Aorta (tissue), 5 donors: Measurements from ENCODE around the gene DMPK. TPM values are rescaled to one million over a fixed set of nuclear protein-coding genes. Genes with fewer than 3 reads are reported as not detected.

Source experiments
- ATAC-seq: fragments of 200-7000 bp; cut with Tn5 transposase; one replicate; pipeline ENCODE4 v1.9.1; 2022; ENCODE audit warnings: moderate library complexity; ENCODE audit not compliant: low FRiP score
- DNase-seq, 2 donors: peaks; one replicate each; pipeline ENCODE4 v3.0.0-alpha.2; 2020
- H3K27ac ChIP-seq, 2 donors: one replicate each; pipeline ENCODE4 v1.5.1; 2013; ENCODE audit warnings: low read length in 2 of 2, mild to moderate bottlenecking in 2 of 2, moderate library complexity in 2 of 2, control low read depth in 1 of 2, inconsistent platforms in 1 of 2, low read depth in 1 of 2
- H3K27me3 ChIP-seq, 2 donors: one replicate each; pipeline ENCODE4 v1.6.1; 2013; ENCODE audit warnings: control low read depth in 1 of 2, low read length in 1 of 2, mild to moderate bottlenecking in 1 of 2, moderate library complexity in 1 of 2; ENCODE audit not compliant: insufficient read depth in 2 of 2, control insufficient read depth in 1 of 2
- H3K36me3 ChIP-seq, 2 donors: one replicate each; pipeline ENCODE4 v1.6.1; 2013; ENCODE audit warnings: control low read depth in 1 of 2, low read length in 1 of 2, mild to moderate bottlenecking in 1 of 2; ENCODE audit not compliant: insufficient read depth in 2 of 2, control insufficient read depth in 1 of 2
- H3K4me1 ChIP-seq, 2 donors: one replicate each; pipeline ENCODE4 v1.6.1; 2013; ENCODE audit warnings: low read length in 2 of 2, control low read depth in 1 of 2, mild to moderate bottlenecking in 1 of 2, moderate library complexity in 1 of 2; ENCODE audit not compliant: insufficient read depth in 2 of 2, control insufficient read depth in 1 of 2
- H3K4me3 ChIP-seq, 2 donors: one replicate each; pipeline ENCODE4 v1.5.1; 2013; ENCODE audit warnings: low read length in 2 of 2, control low read depth in 1 of 2, mild to moderate bottlenecking in 1 of 2
- H3K9me3 ChIP-seq: one replicate; pipeline ENCODE4 v1.6.1; 2013; ENCODE audit warnings: mild to moderate bottlenecking, low read length; ENCODE audit not compliant: control insufficient read depth
- WGBS, 2 donors: extraction: QIAGEN DNeasy Blood & Tissue Kit; methylation state at CpG; one replicate each; pipeline ENCODE4 v1.1.7; 2013; 5-methylcytosine and 5-hydroxymethylcytosine counted together
- intact Hi-C, 2 donors: fragments of 100-400 bp; cut with DNase I; formaldehyde crosslinking; loops; one replicate each; pipeline versions ENCODE4 v1.14.2 to v1.15.0; 2022
- polyA plus RNA-seq, 2 donors: library from polyadenylated mRNA; stranded (reverse); fragments of 200-250 nt; gene quantifications; one replicate each; pipeline ENCODE4 v1.2.3, GENCODE V29; 2013
- total RNA-seq, 2 donors: library from RNA; stranded (reverse); fragmentation: NEBNext Ultra II Directional; extraction: Animal tissue kit (Norgen Biotek cat#: 25700); gene quantifications; one replicate each; pipeline ENCODE4 v1.2.1, GENCODE V29; 2021
- donor health status: healthy with polysubstance abuse.
- donor health status: Bipolar disorder and iron deficiency.
- donor health status: DM: no; HTN: no; CAD: no.
- donor health status: DM: no; HTN: no; CAD: no.
- donor health status: DM: yes; HTN: yes; CAD: no.

DMPK gene
- total and polyA plus RNA-seq, 4 donors: 139 to 408 (median 185) TPM

DNA sequence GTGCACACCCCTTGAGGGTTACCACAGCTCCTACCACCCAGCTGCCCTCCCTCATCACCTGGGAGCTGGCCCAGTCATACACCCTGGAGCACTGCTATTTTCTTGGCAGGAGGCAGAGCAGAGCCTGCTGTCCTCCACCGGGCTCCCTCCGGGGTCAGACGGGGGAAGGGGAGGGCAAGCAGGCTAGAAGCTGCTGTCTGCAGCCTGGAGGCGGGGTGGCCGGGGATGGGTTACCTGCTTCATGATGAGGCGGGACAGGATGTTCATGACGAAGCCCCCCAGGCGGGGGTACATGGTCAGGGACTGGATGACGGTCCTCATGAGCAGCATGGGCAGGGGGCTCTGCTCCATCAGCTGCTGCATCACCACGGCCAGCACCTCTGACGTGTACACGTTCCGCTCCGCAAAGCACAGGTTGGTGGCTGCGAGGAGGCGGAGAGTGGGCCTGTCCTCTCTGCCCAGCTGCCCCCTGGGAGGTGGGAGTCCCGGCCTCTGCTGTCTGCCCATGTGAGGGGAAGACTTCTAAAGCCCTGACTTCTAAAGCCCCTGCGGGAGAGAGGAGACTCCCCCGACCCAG lies 35.5 kb upstream of the DMPK start:
- WGBS, 2 donors: 75 to 78% methylated on average over 19 of the region's 19 CpGs

DNA sequence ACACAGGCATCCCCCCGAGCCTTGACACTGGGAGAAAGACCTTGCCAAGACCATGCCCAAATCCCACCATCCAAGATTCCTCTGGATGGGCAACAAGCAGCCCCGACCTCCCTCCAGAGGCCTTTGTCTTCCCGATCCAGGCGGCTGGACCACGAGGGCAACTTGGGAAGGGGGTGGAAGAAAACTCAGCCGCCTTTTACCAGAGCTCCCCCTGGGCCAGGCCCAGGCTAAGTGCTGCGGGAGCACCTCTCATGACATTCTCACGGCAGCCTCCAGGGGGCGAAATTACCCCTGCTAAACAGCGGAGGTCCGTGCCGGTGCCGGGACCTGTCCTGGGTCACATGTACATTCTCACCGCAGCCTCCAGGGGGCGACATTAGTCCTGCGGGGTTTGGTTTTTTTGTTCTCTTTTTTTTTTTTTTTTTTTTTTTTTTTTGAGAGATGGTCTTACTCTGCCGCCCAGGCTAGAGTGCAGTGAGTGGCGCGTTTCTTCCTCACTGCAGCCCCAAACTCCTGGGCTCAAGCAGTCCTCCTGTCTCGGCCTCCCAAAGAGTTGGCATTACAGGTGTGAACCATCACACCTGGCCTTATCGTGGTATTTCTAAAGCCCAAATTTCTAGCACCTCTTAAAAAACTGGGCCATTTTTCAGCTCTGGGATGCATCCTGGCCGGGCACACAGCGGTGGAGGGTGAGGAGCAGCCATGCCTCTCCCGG lies 34.9 kb upstream of the DMPK start:
- intact Hi-C loops: loop anchor here in 1 of 2 donors (5.0 kb wide), 1 partner anchor 65 kb away; no protein-coding TSS in a partner anchor
- WGBS, 2 donors: 24 to 26% methylated on average over 24 of the region's 24 CpGs

More for the DNA sequence above, 35.5 kb upstream of the DMPK start:
- no peaks in the 10 kb centered on the region for H3K4me1 ChIP-seq
- peaks cover 0 to 1% of the 10 kb centered on the region in 2 donors for H3K36me3 ChIP-seq
- H3K4me3 ChIP-seq: no peak overlapping the region
- ATAC-seq: no peak
- intact Hi-C loops: loop anchor here in 1 of 2 donors (5.0 kb wide), 1 partner anchor 64 kb away; no protein-coding TSS in a partner anchor
- no peaks in the 10 kb centered on the region for H3K27me3 ChIP-seq
- no peak overlapping the region for H3K27ac ChIP-seq
- no peak for DNase-seq
- H3K9me3 ChIP-seq: no peaks in the 10 kb centered on the region

DNA sequence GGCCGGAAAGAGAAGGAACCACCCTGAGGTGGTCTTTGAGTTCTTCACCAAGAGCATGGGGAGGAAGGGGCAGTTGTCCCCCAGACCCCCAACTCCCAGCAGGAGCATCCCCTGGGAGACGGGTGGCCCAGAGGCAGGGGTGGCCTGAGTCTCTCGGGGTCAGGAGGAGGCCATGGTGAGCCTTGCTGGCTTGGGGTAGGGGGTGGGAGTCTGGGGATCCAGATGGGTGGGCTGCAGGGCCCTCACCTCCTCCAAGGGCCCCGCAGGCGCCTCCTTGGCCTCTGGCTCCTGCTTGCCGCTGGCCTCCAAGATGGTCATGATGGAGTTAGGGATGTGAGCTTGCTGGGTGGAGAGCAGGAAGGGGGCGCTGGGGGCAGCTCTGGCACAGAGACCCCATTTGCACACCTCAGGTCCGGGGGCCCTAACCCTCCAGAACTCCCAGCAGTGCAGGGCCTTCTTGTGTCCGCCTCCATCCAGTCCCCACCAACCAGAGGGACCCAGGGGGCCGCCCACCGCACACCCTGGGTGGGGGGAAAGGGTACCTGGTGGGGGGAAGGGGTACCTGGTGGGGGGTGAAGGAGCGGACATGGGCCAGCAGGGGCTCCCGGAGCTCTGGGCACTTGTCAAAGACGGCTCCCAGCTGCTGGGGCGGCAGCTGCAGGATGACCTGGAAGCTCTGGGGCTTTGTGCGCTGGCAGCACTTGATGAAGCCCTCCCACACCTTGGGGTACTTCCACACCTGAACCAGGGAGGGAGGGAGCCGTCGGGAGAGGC lies 34.1 kb upstream of the DMPK start:
- Histone ChIP-seq H3K9me3 (no peaks in the 10 kb centered on the region), H3K36me3 (no peaks in the 10 kb centered on the region), H3K4me3 (no peak overlapping the region), H3K4me1 (no peaks in the 10 kb centered on the region), H3K27ac (no peak overlapping the region), H3K27me3 (no peaks in the 10 kb centered on the region)
- ATAC-seq: no peak
- 73 to 74% methylated on average over 15 to 18 of the region's 18 CpGs for WGBS, 2 donors
- intact Hi-C loops: loop anchor here in 1 of 2 donors (5.0 kb wide), 1 partner anchor 66 kb away; no protein-coding TSS in a partner anchor
- no peak for DNase-seq

More for the DNA sequence above, 34.9 kb upstream of the DMPK start:
- ATAC-seq (peak; percentile 92), DNase-seq (peak; percentile 96 to 98)
- Histone ChIP-seq H3K27me3 (no peaks in the 10 kb centered on the region), H3K9me3 (no peaks in the 10 kb centered on the region), H3K4me1 (no peaks in the 10 kb centered on the region), H3K36me3 (no peaks in the 10 kb centered on the region), H3K4me3 (no peak overlapping the region), H3K27ac (no peak overlapping the region)

DNA sequence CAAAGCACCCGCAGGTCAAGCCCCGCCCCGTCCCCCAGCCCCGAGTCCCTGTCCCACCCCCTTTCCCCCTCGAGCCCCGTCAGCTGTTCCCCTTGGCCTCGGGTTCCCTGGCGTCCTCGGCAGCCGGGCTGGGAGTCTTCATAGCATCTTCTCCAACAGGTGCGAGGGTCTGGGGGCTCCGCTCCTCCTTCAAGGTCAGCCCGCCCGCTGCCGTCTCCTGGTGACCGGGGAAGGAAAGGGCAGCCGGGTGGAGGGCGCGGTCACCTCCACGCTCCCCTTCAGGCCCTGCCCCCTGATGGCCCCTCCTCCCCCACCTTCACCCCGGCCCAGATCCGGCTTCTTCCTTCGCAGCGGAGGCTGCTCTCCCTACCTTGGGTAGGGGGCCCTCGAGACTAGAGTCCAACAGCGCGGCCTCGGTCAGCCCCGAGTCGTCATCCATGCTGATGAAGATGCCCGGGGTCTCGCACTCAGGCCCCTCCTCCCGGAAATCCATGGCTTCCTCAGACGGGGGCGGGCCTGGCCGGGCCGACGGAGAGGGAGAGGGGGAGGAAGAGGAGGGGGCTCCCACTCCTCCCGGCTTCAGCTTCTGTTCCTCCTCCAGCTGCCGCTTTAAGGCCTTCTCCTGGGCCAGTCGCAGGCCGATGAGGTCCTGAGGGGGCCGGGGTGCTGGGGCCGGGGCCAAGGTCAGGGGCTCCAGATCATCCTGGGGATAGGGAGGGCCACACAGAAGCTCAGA lies 33.4 kb upstream of the DMPK start:
- ATAC-seq: peak; percentile 11
- Histone ChIP-seq H3K4me3 (peak overlapping the region; percentile 29 to 40), H3K27me3 (no peaks in the 10 kb centered on the region), H3K4me1 (no peaks in the 10 kb centered on the region), H3K9me3 (no peaks in the 10 kb centered on the region), H3K27ac (no peak overlapping the region), H3K36me3 (no peaks in the 10 kb centered on the region)
- DNase-seq: no peak
- intact Hi-C loops: loop anchor here in 1 of 2 donors (5.0 kb wide), 1 partner anchor 67 kb away; no protein-coding TSS in a partner anchor
- WGBS, 2 donors: 7 to 9% methylated on average over 34 to 44 of the region's 44 CpGs

DNA sequence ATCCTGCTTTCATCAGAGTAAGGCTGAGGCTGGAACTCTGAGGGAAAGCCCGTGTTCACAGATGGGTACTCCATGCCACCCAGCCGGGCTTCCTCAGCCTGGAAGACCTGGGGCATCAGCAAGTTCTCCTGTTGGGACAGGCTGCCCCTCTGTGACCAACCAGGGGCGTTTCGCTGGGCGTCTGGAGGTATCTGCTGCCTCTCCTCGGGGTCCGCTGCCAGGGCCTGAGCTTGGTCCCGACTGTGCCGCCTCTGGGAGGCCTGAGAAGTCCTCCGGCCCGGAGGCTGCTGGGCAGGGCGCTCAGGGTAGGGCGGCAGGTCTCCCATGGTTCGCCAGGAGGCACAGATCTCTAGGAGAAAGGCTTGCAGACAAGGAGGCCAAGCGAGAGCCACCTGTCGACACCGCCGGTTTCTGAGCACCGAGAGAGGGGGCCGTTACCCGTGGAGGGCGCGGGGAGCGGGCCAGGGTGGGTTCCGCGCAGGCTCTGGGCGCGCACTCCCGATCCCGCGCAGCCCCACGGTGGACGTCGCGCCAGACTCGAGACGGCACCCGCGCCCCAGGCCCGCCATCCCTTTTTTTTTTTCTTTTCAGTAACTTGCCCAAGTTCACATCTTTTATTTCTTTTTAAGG lies 32.7 kb upstream of the DMPK start, which contains the start of gene RSPH6A:
Gene RSPH6A, minus strand, starts transcription at position 458 of the 630 bp plus-strand sequence. Its CDS starts 132 bp downstream, at position 326.
- H3K27ac ChIP-seq: no peak within 1 kb of the TSS
- 6 to 17% methylated on average over 40 of the region's 40 CpGs for WGBS, 2 donors
- H3K9me3 ChIP-seq: no peaks in the 10 kb centered on the region
- H3K4me1 ChIP-seq: no peaks in the 10 kb centered on the region
- intact Hi-C loops: loop anchor here (5.0 kb wide), 2 partner anchors 37 to 67 kb away; no protein-coding TSS in a partner anchor
- peak within 1 kb of the TSS; percentile 29 to 40 for H3K4me3 ChIP-seq
- no peaks in the 10 kb centered on the region for H3K27me3 ChIP-seq
- ATAC-seq (no peak), DNase-seq (no peak)
- H3K36me3 ChIP-seq: no peaks in the 10 kb centered on the region

DNA sequence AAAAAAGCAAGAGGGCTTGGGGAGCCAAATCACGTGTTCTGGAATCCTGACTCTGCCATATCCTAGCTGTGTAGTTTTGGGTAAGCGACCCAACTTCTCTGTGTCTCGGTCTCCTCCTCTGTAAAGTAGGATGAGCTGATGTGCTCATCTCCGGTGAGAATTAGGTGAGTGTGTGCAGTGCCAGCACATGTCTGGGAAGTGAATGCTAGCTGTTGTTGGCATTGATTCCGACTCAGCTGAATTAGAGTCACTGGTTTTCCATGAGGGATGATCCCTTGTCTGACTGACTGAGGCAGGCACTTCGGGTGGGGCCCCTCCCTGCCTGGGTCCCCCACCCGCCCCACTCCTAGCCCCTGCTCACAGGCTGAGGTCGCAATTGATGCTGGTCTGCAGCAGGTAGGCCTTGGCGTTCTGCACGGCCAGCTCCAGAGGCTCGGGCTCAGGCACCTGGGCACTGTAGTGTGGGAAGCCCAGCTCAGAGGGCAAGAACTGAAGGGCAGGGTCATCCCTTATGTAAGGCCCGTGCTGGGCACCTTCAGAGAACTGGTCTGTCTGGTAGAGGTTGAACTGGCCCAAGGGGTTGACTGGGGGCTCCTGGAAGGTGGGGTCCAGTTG lies 32.0 kb upstream of the DMPK start:
- Histone ChIP-seq H3K4me3 (no peak overlapping the region), H3K36me3 (no peaks in the 10 kb centered on the region), H3K27me3 (no peaks in the 10 kb centered on the region), H3K27ac (no peak overlapping the region), H3K9me3 (no peaks in the 10 kb centered on the region), H3K4me1 (no peaks in the 10 kb centered on the region)
- ATAC-seq: no peak
- WGBS, 2 donors: 86% methylated on average over 12 of the region's 12 CpGs
- intact Hi-C loops: loop anchor here in 1 of 2 donors (5.0 kb wide), 1 partner anchor 38 kb away; no protein-coding TSS in a partner anchor
- DNase-seq: no peak

DNA sequence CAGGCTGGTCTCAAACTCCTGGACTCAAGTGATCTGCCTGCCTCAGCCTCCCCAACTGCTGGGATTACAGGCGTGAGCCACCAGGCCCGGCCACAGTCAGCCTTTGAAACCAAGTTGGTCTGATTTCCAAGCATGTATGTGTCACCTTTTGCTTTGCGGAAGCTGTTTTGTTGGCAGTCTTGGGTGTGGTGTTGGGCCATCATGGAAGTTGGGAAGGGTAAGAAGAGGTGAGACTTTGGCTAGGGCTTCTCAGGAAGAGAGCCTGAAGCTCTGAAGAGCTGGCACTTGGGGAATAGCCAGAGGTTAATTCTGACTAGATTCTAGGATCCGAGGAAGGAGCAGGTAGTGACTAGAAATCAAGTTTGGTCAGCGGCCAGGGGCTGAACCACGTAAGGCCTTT lies 30.0 kb upstream of the DMPK start:
- DNase-seq (no peak), ATAC-seq (no peak)
- Histone ChIP-seq H3K4me3 (no peak overlapping the region), H3K36me3 (no peaks in the 10 kb centered on the region), H3K27me3 (no peaks in the 10 kb centered on the region), H3K4me1 (no peaks in the 10 kb centered on the region), H3K27ac (no peak overlapping the region), H3K9me3 (no peaks in the 10 kb centered on the region)
- 92 to 95% methylated on average over 6 of the region's 6 CpGs for WGBS, 2 donors
- intact Hi-C loops: loop anchor here in 1 of 2 donors (5.0 kb wide), 1 partner anchor 40 kb away; no protein-coding TSS in a partner anchor
